Mesenchymal stem cell (in vitro differentiated cells and primary cell): ENCODE data around the gene DBR1.

Source experiments
- DNase-seq: peaks from one replicate; pipeline ENCODE4 v3.0.0-alpha.2; 2013
- H2AFZ ChIP-seq: one replicate; pipeline ENCODE4 v1.6.1; 2013; ENCODE audit warnings: low read depth, mild to moderate bottlenecking, control low read depth, inconsistent platforms, low read length, moderate library complexity
- H2AK5ac ChIP-seq: 2 replicates; pipeline ENCODE4 v1.6.1; 2013; ENCODE audit warnings: low read length, moderate library complexity, mild to moderate bottlenecking, inconsistent platforms; ENCODE audit not compliant: severe bottlenecking
- H2BK120ac ChIP-seq: one replicate; pipeline ENCODE4 v1.6.1; 2013; ENCODE audit warnings: low read depth, mild to moderate bottlenecking, inconsistent platforms, low read length, moderate library complexity
- H2BK12ac ChIP-seq, 2 experiments: one replicate each; pipeline ENCODE4 v1.6.1; 2013; ENCODE audit warnings: inconsistent platforms in 2 of 2, low read length in 2 of 2, mild to moderate bottlenecking in 2 of 2, moderate library complexity in 2 of 2, control low read depth in 1 of 2
- H2BK15ac ChIP-seq: one replicate; pipeline ENCODE4 v1.6.1; 2013; ENCODE audit warnings: mild to moderate bottlenecking, low read depth, inconsistent platforms; ENCODE audit not compliant: poor library complexity, severe bottlenecking
- H2BK5ac ChIP-seq: 2 replicates; pipeline ENCODE4 v1.6.1; 2013; ENCODE audit warnings: low read depth, mild to moderate bottlenecking, low read length, control low read depth, inconsistent platforms; ENCODE audit not compliant: poor library complexity, severe bottlenecking
- H3K14ac ChIP-seq, 2 experiments: one replicate each; pipeline ENCODE4 v1.6.1; 2013; ENCODE audit warnings: inconsistent platforms in 2 of 2, low read length in 2 of 2, control low read depth in 1 of 2, mild to moderate bottlenecking in 1 of 2, moderate library complexity in 1 of 2
- H3K18ac ChIP-seq, 2 experiments: one replicate each; pipeline ENCODE4 v1.6.1; 2013; ENCODE audit warnings: inconsistent platforms in 2 of 2, low read length in 2 of 2, control low read depth in 1 of 2, low read depth in 1 of 2, mild to moderate bottlenecking in 1 of 2
- H3K23ac ChIP-seq, 2 experiments: one replicate each; pipeline ENCODE4 v1.6.1; 2013; ENCODE audit warnings: inconsistent platforms in 2 of 2, low read length in 2 of 2, mild to moderate bottlenecking in 2 of 2, moderate library complexity in 2 of 2, control low read depth in 1 of 2
- H3K27ac ChIP-seq: 2 replicates; pipeline ENCODE4 v1.5.1; 2013; ENCODE audit warnings: mild to moderate bottlenecking, moderate library complexity, low read length, control low read depth, inconsistent platforms; ENCODE audit not compliant: poor library complexity, severe bottlenecking
- H3K27me3 ChIP-seq, 2 experiments: 2 replicates each; pipeline versions ENCODE4 v1.6.1 to v1.7.0; 2013; ENCODE audit warnings: low read length in 2 of 2, mild to moderate bottlenecking in 2 of 2, moderate library complexity in 2 of 2, control low read depth in 1 of 2, inconsistent platforms in 1 of 2; ENCODE audit not compliant: control insufficient read depth in 1 of 2, insufficient read depth in 1 of 2
- H3K36me3 ChIP-seq, 2 experiments: 2 replicates each; pipeline versions ENCODE4 v1.6.1 to v1.7.0; 2013; ENCODE audit warnings: low read length in 2 of 2, control low read depth in 1 of 2, inconsistent platforms in 1 of 2, low read depth in 1 of 2, mild to moderate bottlenecking in 1 of 2; ENCODE audit not compliant: insufficient read depth in 2 of 2, control insufficient read depth in 1 of 2
- H3K4ac ChIP-seq, 2 experiments: one replicate each; pipeline ENCODE4 v1.6.1; 2013; ENCODE audit warnings: inconsistent platforms in 2 of 2, low read length in 2 of 2, mild to moderate bottlenecking in 2 of 2, moderate library complexity in 2 of 2, control low read depth in 1 of 2, low read depth in 1 of 2
- H3K4me1 ChIP-seq: 2 replicates; pipeline ENCODE4 v1.6.1; 2013; ENCODE audit warnings: low read depth, low read length, control low read depth; ENCODE audit not compliant: control insufficient read depth, insufficient read depth
- H3K4me2 ChIP-seq: 2 replicates; pipeline ENCODE4 v1.6.1; 2013; ENCODE audit warnings: low read length, mild to moderate bottlenecking, inconsistent platforms; ENCODE audit not compliant: poor library complexity, severe bottlenecking
- H3K4me3 ChIP-seq, 2 experiments: 2 replicates each; pipeline versions ENCODE4 v1.5.1 to v1.7.0; 2013; ENCODE audit warnings: low read length in 2 of 2, mild to moderate bottlenecking in 2 of 2, control low read depth in 1 of 2, low read depth in 1 of 2; ENCODE audit not compliant: insufficient read depth in 1 of 2
- H3K79me1 ChIP-seq: replicated peaks from 2 replicates; pipeline ENCODE4 v1.6.1; 2013; ENCODE audit warnings: mild to moderate bottlenecking, control low read depth, low read length, inconsistent platforms; ENCODE audit not compliant: poor library complexity, severe bottlenecking
- H3K9ac ChIP-seq: 2 replicates; pipeline ENCODE4 v1.7.0; 2013; ENCODE audit warnings: mild to moderate bottlenecking, low read length, moderate library complexity
- H3K9me3 ChIP-seq: 2 replicates; pipeline ENCODE4 v1.7.0; 2013; ENCODE audit warnings: mild to moderate bottlenecking, low read length; ENCODE audit not compliant: control insufficient read depth
- H4K8ac ChIP-seq: one replicate; pipeline ENCODE4 v1.6.1; 2013; ENCODE audit warnings: inconsistent platforms, mild to moderate bottlenecking, low read length, moderate library complexity
- H4K91ac ChIP-seq: one replicate; pipeline ENCODE4 v1.6.1; 2013; ENCODE audit warnings: mild to moderate bottlenecking, low read length, inconsistent platforms
- WGBS: methylation state at CpG from one replicate; pipeline ENCODE4 v1.1.7; 2013; ENCODE audit warnings: mixed read lengths; 5-methylcytosine and 5-hydroxymethylcytosine counted together

Gene DBR1

GRCh38 chr3:138206196-138206595, 31.5 kb upstream of the DBR1 start:
- no peak overlapping the region for H3K18ac ChIP-seq

GRCh38 chr3:138205527-138205926, 30.8 kb upstream of the DBR1 start:
- DNase-seq, result no peak
- no peak overlapping the region for H2AK5ac ChIP-seq
- 94% methylated on average over 5 of the region's 5 CpGs for WGBS
- H3K14ac ChIP-seq, result no peak overlapping the region
- H4K8ac ChIP-seq, result no peak overlapping the region
- H2BK12ac ChIP-seq, result no peak overlapping the region
- no peak overlapping the region for H2BK120ac ChIP-seq
- H3K23ac ChIP-seq, result no peak overlapping the region
- no peak overlapping the region for H2AFZ ChIP-seq
- no peak overlapping the region for H3K4ac ChIP-seq
- no peaks in the 10 kb centered on the region for H3K36me3 ChIP-seq
- H4K91ac ChIP-seq, result no peak overlapping the region
- no peak overlapping the region for H3K9ac ChIP-seq
- no peak overlapping the region for H3K4me2 ChIP-seq
- H3K27ac ChIP-seq, result no peak overlapping the region
- peaks cover 2% of the 10 kb centered on the region for H3K4me1 ChIP-seq
- H3K79me1 ChIP-seq, result peaks cover 14% of the 10 kb centered on the region
- no peak overlapping the region for H2BK15ac ChIP-seq
- H3K9me3 ChIP-seq, result no peaks in the 10 kb centered on the region
- H2BK5ac ChIP-seq, result no peak overlapping the region
- no peaks in the 10 kb centered on the region for H3K27me3 ChIP-seq
- H3K18ac ChIP-seq, result no peak overlapping the region
- no peak overlapping the region for H3K4me3 ChIP-seq

More at GRCh38 chr3:138206196-138206595, 31.5 kb upstream of the DBR1 start:
- Histone ChIP-seq H3K79me1 (peaks cover 14% of the 10 kb centered on the region), H3K14ac (no peak overlapping the region), H2BK120ac (no peak overlapping the region), H2BK12ac (no peak overlapping the region), H2BK5ac (no peak overlapping the region), H2AK5ac (no peak overlapping the region), H3K4ac (no peak overlapping the region), H3K27me3 (no peaks in the 10 kb centered on the region), H3K4me2 (no peak overlapping the region), H3K4me3 (no peak overlapping the region), H3K9me3 (no peaks in the 10 kb centered on the region), H4K8ac (no peak overlapping the region), H3K9ac (no peak overlapping the region), H3K27ac (no peak overlapping the region), H2AFZ (no peak overlapping the region), H4K91ac (no peak overlapping the region), H3K23ac (no peak overlapping the region), H3K36me3 (no peaks in the 10 kb centered on the region), H3K4me1 (peaks cover 2% of the 10 kb centered on the region), H2BK15ac (no peak overlapping the region)
- DNase-seq, result no peak
- 100% methylated on average over 2 of the region's 2 CpGs for WGBS

DNA sequence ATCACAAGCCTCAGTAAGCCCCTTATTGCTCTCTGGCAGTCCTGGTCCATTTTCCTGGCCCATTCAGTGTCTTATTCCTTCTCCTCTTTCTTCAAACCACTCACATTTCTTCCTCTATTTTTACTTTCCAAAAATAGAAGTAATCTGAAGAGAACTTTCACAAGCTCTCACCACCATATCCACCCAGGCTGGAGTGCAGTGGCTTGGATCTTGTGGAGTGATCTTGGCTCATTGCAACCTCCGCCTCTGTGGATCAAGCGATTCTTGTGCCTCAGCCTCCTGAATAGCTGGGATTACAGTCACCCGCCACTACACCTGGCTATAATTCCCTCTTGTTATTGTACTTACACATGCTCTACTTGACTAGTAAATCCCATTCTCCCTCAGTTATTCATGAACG, 29.2 kb upstream of the DBR1 start:
- no peak overlapping the region for H2BK12ac ChIP-seq
- H3K4ac ChIP-seq, result no peak overlapping the region
- H2AK5ac ChIP-seq, result no peak overlapping the region
- no peak overlapping the region for H2BK15ac ChIP-seq
- no peak overlapping the region for H2BK120ac ChIP-seq
- no peak overlapping the region for H3K14ac ChIP-seq
- no peak overlapping the region for H3K23ac ChIP-seq
- no peaks in the 10 kb centered on the region for H3K27me3 ChIP-seq
- no peak overlapping the region for H2AFZ ChIP-seq
- H3K18ac ChIP-seq, result no peak overlapping the region
- H3K4me2 ChIP-seq, result no peak overlapping the region
- no peak overlapping the region for H4K91ac ChIP-seq
- no peak overlapping the region for H2BK5ac ChIP-seq
- WGBS, result 98% methylated on average over 4 of the region's 4 CpGs
- peaks cover 14% of the 10 kb centered on the region for H3K79me1 ChIP-seq
- DNase-seq, result no peak
- H4K8ac ChIP-seq, result no peak overlapping the region
- H3K4me1 ChIP-seq, result peaks cover 2% of the 10 kb centered on the region
- no peak overlapping the region for H3K4me3 ChIP-seq
- no peak overlapping the region for H3K27ac ChIP-seq
- H3K9me3 ChIP-seq, result no peaks in the 10 kb centered on the region
- no peak overlapping the region for H3K9ac ChIP-seq
- no peaks in the 10 kb centered on the region for H3K36me3 ChIP-seq

- Histone ChIP-seq H2BK120ac (no peak overlapping the region), H4K91ac (no peak overlapping the region), H3K9me3 (no peaks in the 10 kb centered on the region), H3K27ac (no peak overlapping the region), H3K4me3 (no peak overlapping the region), H3K27me3 (no peaks in the 10 kb centered on the region), H4K8ac (no peak overlapping the region), H3K4ac (no peak overlapping the region), H2BK15ac (no peak overlapping the region), H3K4me2 (no peak overlapping the region), H2AFZ (no peak overlapping the region), H3K4me1 (peaks cover 2% of the 10 kb centered on the region), H2AK5ac (no peak overlapping the region), H3K79me1 (peaks cover 14% of the 10 kb centered on the region), H3K9ac (no peak overlapping the region), H3K23ac (no peak overlapping the region), H3K36me3 (no peaks in the 10 kb centered on the region), H3K18ac (no peak overlapping the region), H3K14ac (no peak overlapping the region), H2BK5ac (no peak overlapping the region), H2BK12ac (no peak overlapping the region)
- DNase-seq, result no peak
- WGBS, result 100% methylated on average over 3 of the region's 3 CpGs
Observed at GRCh38 chr3:138202945-138203701, 28.4 kb upstream of the DBR1 start.
